HepG2 (cell line): ENCODE measurements around the gene LRRN4CL. TPM values are rescaled to one million over a fixed set of nuclear protein-coding genes. Genes with fewer than 3 reads are reported as not detected.
"Not testable (repeated sequence)": the region's sequence is repeated elsewhere in the genome, so short reads cannot be mapped to it uniquely, and the experiment has no call there.

Experiments used
- ATAC-seq: fragments of 200-7000 bp; cut with Tn5 transposase; 3 replicates; pipeline ENCODE4 v1.9.1; 2020; ENCODE audit warnings: mild to moderate bottlenecking, moderate library complexity
- BruUV-seq: library from RNA; stranded (reverse); fragments of 400-500 nt; replicated peaks from 2 replicates; lab custom pipeline; 2021; lab: Mats Ljungman, UMichigan
- CTCF ChIA-PET: fragments of 300-600 bp; formaldehyde crosslinking; extraction: SDS; loops from one replicate; lab custom pipeline; 2021; ENCODE audit warnings: low total read pairs, inconsistent platforms, low intra/inter-chr PET ratio; lab: Yijun Ruan, JAX
- POLR2A ChIA-PET: fragments of 350-600 bp; sonication (Branson Sonifier 250); formaldehyde crosslinking; loops from one replicate; lab custom pipeline; 2020; ENCODE audit warnings: antibody characterized with exemption, inconsistent platforms; lab: Yijun Ruan, JAX
- DNase-seq: peaks from one replicate; pipeline ENCODE4 v3.0.0-alpha.2; 2015; ENCODE audit warnings: low spot score
- FAIRE-seq: peaks from 3 replicates; lab custom pipeline; 2011; peaks lifted over from hg19 to GRCh38; lab: Jason Lieb, UNC
- H2AFZ ChIP-seq: one replicate; pipeline ENCODE4 v1.6.1; 2011; ENCODE audit warnings: low read length, inconsistent platforms
- H3K27ac ChIP-seq: fragments of 300-600 bp; 3 replicates; pipeline ENCODE4 v1.8.0; 2011; ENCODE audit warnings: mixed run types, mild to moderate bottlenecking, mixed read lengths, low read length, inconsistent platforms; ENCODE audit not compliant: insufficient read depth; ENCODE audit errors: extremely low read length
- H3K27me3 ChIP-seq, 2 experiments: fragments of 200-600 bp in 1 of 2; 2 replicates in 1 of 2; 3 replicates in 1 of 2; pipeline versions ENCODE4 v1.6.0 to v1.8.0; 2011; ENCODE audit warnings: low read length in 2 of 2, mild to moderate bottlenecking in 2 of 2, moderate library complexity in 2 of 2, inconsistent platforms in 1 of 2; ENCODE audit not compliant: insufficient read depth in 2 of 2, control insufficient read depth in 1 of 2
- H3K36me3 ChIP-seq, 2 experiments: fragments of 200-600 bp in 1 of 2; replicated peaks in 1 of 2; 2 replicates in 1 of 2; 3 replicates in 1 of 2; pipeline versions ENCODE4 v1.5.1 to v1.8.0; 2011; ENCODE audit warnings: low read length in 2 of 2, inconsistent platforms in 1 of 2; ENCODE audit not compliant: insufficient read depth in 2 of 2, control insufficient read depth in 1 of 2
- H3K4me1 ChIP-seq: 2 replicates; pipeline ENCODE4 v1.5.1; 2012; ENCODE audit warnings: low read length, inconsistent platforms; ENCODE audit not compliant: insufficient read depth
- H3K4me2 ChIP-seq: 2 replicates; pipeline ENCODE4 v1.6.0; 2011; ENCODE audit warnings: low read depth, low read length, inconsistent platforms
- H3K4me3 ChIP-seq, 3 experiments: fragments of 200-600 bp in 1 of 3; sonication (generic), shearing (Covaris generic) in 1 of 3; replicated peaks in 1 of 3; 2 replicates each; pipeline ENCODE4 v1.5.1; 2011 to 2016; ENCODE audit warnings: low read length in 3 of 3, inconsistent platforms in 2 of 3, low read depth in 2 of 3, mild to moderate bottlenecking in 2 of 3, control low read depth in 1 of 3, mixed read lengths in 1 of 3; ENCODE audit not compliant: insufficient read depth in 1 of 3
- H3K79me2 ChIP-seq: one replicate; pipeline ENCODE4 v1.6.1; 2011; ENCODE audit warnings: low read length, inconsistent platforms; ENCODE audit not compliant: insufficient read depth
- H3K9ac ChIP-seq: 2 replicates; pipeline ENCODE4 v1.6.0; 2011; ENCODE audit warnings: mild to moderate bottlenecking, low read depth, low read length, inconsistent platforms; ENCODE audit not compliant: insufficient read depth
- H3K9me3 ChIP-seq: 2 replicates; pipeline ENCODE4 v1.5.1; 2012; ENCODE audit warnings: mild to moderate bottlenecking, low read length
- H4K20me1 ChIP-seq: 2 replicates; pipeline ENCODE4 v1.6.0; 2011; ENCODE audit warnings: inconsistent platforms, mild to moderate bottlenecking, low read length, moderate library complexity; ENCODE audit not compliant: insufficient read depth
- NFAT5 ChIP-seq: sonication (generic); formaldehyde crosslinking; IDR thresholded peaks from 2 replicates; pipeline ENCODE4 v1.4.0; 2020; ENCODE audit warnings: missing genetic modification reagents
- ZNF362 ChIP-seq: sonication (generic); formaldehyde crosslinking; IDR thresholded peaks from 2 replicates; pipeline ENCODE4 v1.4.0; 2020; ENCODE audit warnings: missing genetic modification reagents, mild to moderate bottlenecking, borderline replicate concordance
- ZNF563 ChIP-seq: sonication (generic); formaldehyde crosslinking; IDR thresholded peaks from 2 replicates; pipeline ENCODE4 v1.8.0; 2022; ENCODE audit warnings: mild to moderate bottlenecking, moderate library complexity, missing genetic modification reagents
- WGBS: methylation state at CpG from one replicate; pipeline ENCODE4 v1.1.6; 2017; ENCODE audit warnings: low lambda C conversion rate; 5-methylcytosine and 5-hydroxymethylcytosine counted together
- in situ Hi-C: cut with HindIII; loops from 2 replicates; pipeline ENCODE4 v1.10.0; 2017; ENCODE audit warnings: low pct_unique_long_range_greater_than_20kb; ENCODE audit not compliant: extremely low pct_ligation_motif_present
- intact Hi-C: fragments of 100-400 bp; cut with micrococcal nuclease; formaldehyde crosslinking; loops from one replicate; pipeline ENCODE4 v1.10.0; 2022; ENCODE audit not compliant: unreplicated experiment
- polyA plus RNA-seq, 8 experiments: library from polyadenylated mRNA; depleted of rRNA in 3 of 8; stranded (reverse) in 7 of 8; unstranded in 1 of 8; fragments of >200 nt; fragmentation: Illumina TruSeq in 4 of 8; extraction: Trizol in 4 of 8; gene quantifications; 2 replicates each; pipeline versions ENCODE4 v1.2.1 to v1.2.3, GENCODE V29; 2011 to 2016; ENCODE audit warnings: low read depth in 4 of 8, missing spikeins in 1 of 8, mixed read lengths in 1 of 8; ENCODE audit not compliant: insufficient read depth in 1 of 8
- total RNA-seq, 5 experiments: library from RNA; depleted of rRNA; stranded (reverse); fragments of >200 nt; fragmentation: Illumina TruSeq; extraction: Trizol; gene quantifications; 2 replicates each; pipeline ENCODE4 v1.2.3, GENCODE V29; 2016; ENCODE audit warnings: low read depth in 1 of 5
- TF ChIP-seq, protein P1 (sequence below): sonication (generic); formaldehyde crosslinking; IDR thresholded peaks from 2 replicates; pipeline ENCODE4 v1.4.0; 2020; ENCODE audit warnings: low read depth, mild to moderate bottlenecking, missing genetic modification reagents
- TF ChIP-seq, protein P2 (sequence below): sonication (generic); formaldehyde crosslinking; IDR thresholded peaks from 2 replicates; pipeline ENCODE4 v1.4.0; 2020; ENCODE audit warnings: missing genetic modification reagents

LRRN4CL gene
- total and polyA plus RNA-seq, 2 of the 13 experiments (the other 11 are each of a cell fraction or from before 2014, with no cell fraction given) = 0.11 TPM; not detected in 1

DNA sequence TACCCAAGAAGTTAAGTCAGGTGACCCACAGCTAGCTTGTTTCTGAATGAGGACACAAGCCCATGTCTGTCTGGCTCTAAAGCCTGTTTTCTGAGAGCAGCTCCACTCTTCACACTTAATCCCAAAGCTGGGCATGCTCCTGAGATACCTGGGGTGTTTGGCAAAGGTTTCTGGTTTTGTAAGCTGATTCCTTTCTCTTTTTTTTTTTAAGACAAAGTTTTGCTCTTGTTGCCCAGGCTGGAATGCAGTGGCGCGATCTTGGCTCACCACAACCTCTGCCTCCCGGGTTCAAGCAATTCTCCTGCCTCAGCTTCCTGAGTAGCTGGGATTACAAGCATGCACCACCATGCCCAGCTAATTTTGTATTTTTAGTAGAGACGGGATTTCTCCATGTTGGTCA is 4.3 kb upstream of the LRRN4CL start:
- ATAC-seq, H3K27ac ChIP-seq, H3K9me3 ChIP-seq, H3K9ac ChIP-seq, in situ Hi-C loops, FAIRE-seq, H3K79me2 ChIP-seq, CTCF ChIA-PET, H4K20me1 ChIP-seq, DNase-seq, BruUV-seq, H3K27me3 ChIP-seq, H2AFZ ChIP-seq, H3K4me1 ChIP-seq, H3K4me2 ChIP-seq, H3K4me3 ChIP-seq: not testable (repeated sequence)
- peaks cover 17 to 37% of the 10 kb centered on the region in 2 experiments for H3K36me3 ChIP-seq
- WGBS = 79% methylated on average over 4 of the region's 4 CpGs
- intact Hi-C loops = loop anchor here (1.0 kb wide), 1 partner anchor 313 kb away; no protein-coding TSS in a partner anchor
- POLR2A ChIA-PET = interaction anchor here (0.6 kb wide), 2 partner anchors 124 to 298 kb away, joined by 3 read pairs; no protein-coding TSS in a partner anchor

DNA sequence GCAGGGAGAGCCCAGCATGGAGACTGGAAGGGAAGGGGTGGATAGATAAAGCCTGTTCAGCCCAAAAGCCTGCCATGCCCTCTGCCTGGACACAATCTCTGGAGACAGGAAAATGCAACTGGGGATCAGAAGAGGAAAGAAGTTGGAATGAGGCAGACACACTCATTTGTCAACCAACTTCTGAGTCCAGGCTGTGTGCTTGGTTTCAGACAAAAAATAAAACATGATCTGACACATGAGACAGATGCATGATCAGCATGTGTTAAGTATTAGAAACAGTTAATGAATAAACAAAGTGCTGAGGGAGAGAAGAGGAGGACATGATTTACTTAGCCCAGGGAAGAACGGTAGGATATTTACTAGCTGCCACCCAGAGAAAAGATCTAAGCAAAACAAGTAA is 839 bp downstream of the LRRN4CL start:
- H3K9ac ChIP-seq = no peak overlapping the region
- H3K27ac ChIP-seq = no peak overlapping the region
- no peaks in the 10 kb centered on the region for H4K20me1 ChIP-seq
- no peaks in the 10 kb centered on the region for H3K27me3 ChIP-seq
- H3K4me2 ChIP-seq = no peak overlapping the region
- peaks cover 15 to 34% of the 10 kb centered on the region in 2 experiments for H3K36me3 ChIP-seq
- H2AFZ ChIP-seq = no peak overlapping the region
- DNase-seq (no peak), FAIRE-seq (no peak), ATAC-seq (no peak)
- 21% methylated on average over 1 of the region's 1 CpG for WGBS
- H3K79me2 ChIP-seq = no peaks in the 10 kb centered on the region
- CTCF ChIA-PET = no interaction called here
- intact Hi-C loops (no loop called here), in situ Hi-C loops (no loop called here)
- H3K4me3 ChIP-seq = no peak overlapping the region
- no peaks in the 10 kb centered on the region for H3K4me1 ChIP-seq
- no peaks in the 10 kb centered on the region for H3K9me3 ChIP-seq
- POLR2A ChIA-PET = interaction anchor here (1.3 kb wide), 1 partner anchor 97 kb away, joined by 6 read pairs; the partner anchor contains the start of gene TUT1
- no TSS peak for BruUV-seq
- TF ChIP-seq ZNF563 (CRISPR knock-in tag) (no peak), ZNF362 (no peak), NFAT5 (no peak)
- TF ChIP-seq, protein P1, sequence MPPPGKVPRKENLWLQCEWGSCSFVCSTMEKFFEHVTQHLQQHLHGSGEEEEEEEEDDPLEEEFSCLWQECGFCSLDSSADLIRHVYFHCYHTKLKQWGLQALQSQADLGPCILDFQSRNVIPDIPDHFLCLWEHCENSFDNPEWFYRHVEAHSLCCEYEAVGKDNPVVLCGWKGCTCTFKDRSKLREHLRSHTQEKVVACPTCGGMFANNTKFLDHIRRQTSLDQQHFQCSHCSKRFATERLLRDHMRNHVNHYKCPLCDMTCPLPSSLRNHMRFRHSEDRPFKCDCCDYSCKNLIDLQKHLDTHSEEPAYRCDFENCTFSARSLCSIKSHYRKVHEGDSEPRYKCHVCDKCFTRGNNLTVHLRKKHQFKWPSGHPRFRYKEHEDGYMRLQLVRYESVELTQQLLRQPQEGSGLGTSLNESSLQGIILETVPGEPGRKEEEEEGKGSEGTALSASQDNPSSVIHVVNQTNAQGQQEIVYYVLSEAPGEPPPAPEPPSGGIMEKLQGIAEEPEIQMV (CRISPR knock-in tag) = no peak
- TF ChIP-seq, protein P2, sequence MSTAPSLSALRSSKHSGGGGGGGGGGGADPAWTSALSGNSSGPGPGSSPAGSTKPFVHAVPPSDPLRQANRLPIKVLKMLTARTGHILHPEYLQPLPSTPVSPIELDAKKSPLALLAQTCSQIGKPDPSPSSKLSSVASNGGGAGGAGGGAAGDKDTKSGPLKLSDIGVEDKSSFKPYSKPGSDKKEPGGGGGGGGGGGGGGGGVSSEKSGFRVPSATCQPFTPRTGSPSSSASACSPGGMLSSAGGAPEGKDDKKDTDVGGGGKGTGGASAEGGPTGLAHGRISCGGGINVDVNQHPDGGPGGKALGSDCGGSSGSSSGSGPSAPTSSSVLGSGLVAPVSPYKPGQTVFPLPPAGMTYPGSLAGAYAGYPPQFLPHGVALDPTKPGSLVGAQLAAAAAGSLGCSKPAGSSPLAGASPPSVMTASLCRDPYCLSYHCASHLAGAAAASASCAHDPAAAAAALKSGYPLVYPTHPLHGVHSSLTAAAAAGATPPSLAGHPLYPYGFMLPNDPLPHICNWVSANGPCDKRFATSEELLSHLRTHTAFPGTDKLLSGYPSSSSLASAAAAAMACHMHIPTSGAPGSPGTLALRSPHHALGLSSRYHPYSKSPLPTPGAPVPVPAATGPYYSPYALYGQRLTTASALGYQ (CRISPR knock-in tag) = no peak
